Nephron progenitor cell (in vitro differentiated cells): ENCODE measurements around the gene UBQLN4.

ENCODE experiments used
- DNase-seq: peaks from one replicate; pipeline ENCODE4 v3.0.0; 2021
- H3K27ac Mint-ChIP-seq: 2 replicates; pipeline ENCODE4 v1.8.0; 2021; ENCODE audit warnings: mild to moderate bottlenecking, moderate library complexity, mixed read lengths
- H3K27me3 Mint-ChIP-seq: 2 replicates; pipeline ENCODE4 v1.8.0; 2021; ENCODE audit warnings: mild to moderate bottlenecking, low read depth, mixed read lengths; ENCODE audit not compliant: poor library complexity
- H3K36me3 Mint-ChIP-seq: 2 replicates; pipeline ENCODE4 v1.8.0; 2021; ENCODE audit warnings: low read depth, mixed read lengths
- H3K4me1 Mint-ChIP-seq: 2 replicates; pipeline ENCODE4 v1.8.0; 2021; ENCODE audit warnings: mixed read lengths
- H3K4me3 Mint-ChIP-seq: 2 replicates; pipeline ENCODE4 v1.8.0; 2021; ENCODE audit warnings: mild to moderate bottlenecking, moderate library complexity, mixed read lengths
- H3K9me3 Mint-ChIP-seq: 2 replicates; pipeline ENCODE4 v1.8.0; 2021; ENCODE audit warnings: mild to moderate bottlenecking, moderate library complexity, mixed read lengths
- CTCF ChIP-seq: fragments of 200-600 bp; sonication (generic); IDR thresholded peaks from 2 replicates; pipeline ENCODE4 v1.5.0; 2021; ENCODE audit warnings: antibody characterized with exemption

The UBQLN4 gene

GRCh38 chr1:156098784-156099183, 45.2 kb upstream of the UBQLN4 start:
- no peak for TF ChIP-seq CTCF
- Mint-ChIP-seq H3K9me3 (no peaks in the 10 kb centered on the region), H3K27me3 (peaks cover 3% of the 10 kb centered on the region), H3K4me1 (peaks cover 62% of the 10 kb centered on the region), H3K4me3 (no peak overlapping the region), H3K36me3 (peaks cover 41% of the 10 kb centered on the region), H3K27ac (no peak overlapping the region)
- no peak for DNase-seq

GRCh38 chr1:156097499-156098178, 44.0 kb upstream of the UBQLN4 start:
- no peak overlapping the region for H3K4me3 Mint-ChIP-seq
- H3K27me3 Mint-ChIP-seq: peaks cover 3% of the 10 kb centered on the region
- H3K9me3 Mint-ChIP-seq: no peaks in the 10 kb centered on the region
- TF ChIP-seq CTCF: no peak
- H3K4me1 Mint-ChIP-seq: peaks cover 50% of the 10 kb centered on the region
- H3K27ac Mint-ChIP-seq: no peak overlapping the region
- DNase-seq: no peak
- H3K36me3 Mint-ChIP-seq: peaks cover 46% of the 10 kb centered on the region

DNA sequence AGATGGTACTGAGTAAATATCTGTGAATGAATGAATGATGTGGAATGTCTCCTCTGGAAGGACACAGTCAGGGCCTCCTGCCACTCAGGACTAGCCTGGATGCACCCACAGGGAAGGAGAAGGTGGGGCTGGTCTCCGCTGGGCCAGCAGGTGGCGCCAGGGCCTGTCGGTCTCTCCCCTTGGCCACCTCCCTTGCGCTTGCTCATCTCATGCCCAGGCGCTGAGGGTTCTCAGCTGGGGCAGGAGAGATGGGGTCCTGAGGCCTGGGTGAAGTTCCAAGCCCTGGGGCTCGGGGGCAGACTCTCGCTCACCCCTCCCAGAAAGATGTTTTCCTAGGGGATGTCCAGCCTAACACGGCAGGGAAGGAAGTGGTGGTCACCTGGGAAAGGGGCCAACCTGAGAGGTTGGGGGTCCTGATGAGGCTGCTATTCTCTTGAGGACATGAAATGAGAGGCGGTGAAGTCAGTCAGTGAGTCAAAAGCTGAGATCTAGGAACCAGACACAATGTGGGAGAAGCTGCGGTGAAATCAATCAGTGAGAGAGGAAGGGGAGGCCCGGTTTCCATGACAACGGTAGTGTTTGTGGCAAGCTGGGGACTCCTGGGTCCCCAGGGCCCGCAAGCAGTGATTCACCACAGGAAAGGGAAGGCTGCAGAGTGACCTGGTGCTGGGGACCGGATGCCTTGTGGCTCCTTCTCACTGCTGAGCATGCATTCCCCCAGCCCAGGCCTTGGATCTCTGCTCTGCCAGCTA, 43.2 kb upstream of the UBQLN4 start:
- peaks cover 45% of the 10 kb centered on the region for H3K4me1 Mint-ChIP-seq
- H3K9me3 Mint-ChIP-seq: no peaks in the 10 kb centered on the region
- no peak overlapping the region for H3K4me3 Mint-ChIP-seq
- peak overlapping the region; percentile 60 for H3K27ac Mint-ChIP-seq
- H3K27me3 Mint-ChIP-seq: peaks cover 3% of the 10 kb centered on the region
- peak; percentile 85 for DNase-seq
- H3K36me3 Mint-ChIP-seq: peaks cover 50% of the 10 kb centered on the region
- peak; percentile 92 for TF ChIP-seq CTCF

DNA sequence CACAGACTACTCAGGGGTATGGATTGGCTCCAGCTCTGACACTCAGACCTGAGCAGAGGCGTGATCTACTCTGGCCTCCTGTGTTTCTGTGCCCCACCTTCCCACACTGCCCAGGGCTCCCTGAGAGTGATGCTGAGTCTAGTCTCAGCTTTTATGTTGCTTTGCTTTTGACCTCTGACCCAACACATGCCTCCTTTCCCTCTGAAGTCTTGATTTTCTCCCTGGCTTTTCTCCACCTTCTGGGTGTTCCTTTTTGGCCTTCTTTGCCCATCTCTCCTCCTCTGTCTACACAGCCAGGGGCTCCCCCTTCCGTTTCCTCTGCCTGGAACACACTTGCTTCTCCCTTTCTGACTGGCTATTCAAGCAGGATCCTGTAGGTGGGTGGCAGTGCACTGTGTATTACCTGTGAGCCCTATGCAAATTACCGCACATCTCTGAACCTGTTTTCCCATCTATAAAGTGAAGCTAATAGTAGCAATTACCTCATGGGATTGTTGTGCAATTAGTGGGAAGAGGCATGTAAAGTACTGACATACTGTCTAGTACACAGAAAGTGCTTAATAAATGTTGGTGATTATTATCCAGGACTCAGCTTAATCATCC, 42.4 kb upstream of the UBQLN4 start:
- Mint-ChIP-seq H3K4me1 (peaks cover 40% of the 10 kb centered on the region), H3K27me3 (peaks cover 3% of the 10 kb centered on the region), H3K9me3 (no peaks in the 10 kb centered on the region), H3K4me3 (no peak overlapping the region), H3K27ac (peak overlapping the region; percentile 62), H3K36me3 (peaks cover 56% of the 10 kb centered on the region)
- DNase-seq: no peak
- TF ChIP-seq CTCF: no peak

- Mint-ChIP-seq H3K27ac (no peak overlapping the region), H3K4me1 (peaks cover 43% of the 10 kb centered on the region), H3K9me3 (no peaks in the 10 kb centered on the region), H3K27me3 (peaks cover 8% of the 10 kb centered on the region), H3K4me3 (no peak overlapping the region), H3K36me3 (peaks cover 46% of the 10 kb centered on the region)
- no peak for TF ChIP-seq CTCF
- no peak for DNase-seq
Measured at GRCh38 chr1:156091610-156092009, 38.0 kb upstream of the UBQLN4 start.
